ENCODE data around the gene FAM20C.
"Not testable (repeated sequence)": the region's sequence is repeated elsewhere in the genome, so short reads cannot be mapped to it uniquely, and the experiment has no call there.

The FAM20C gene

GRCh38 chr7:230274-230673 is 37.9 kb downstream of the FAM20C start:
- DNase-seq: no peak

- no peak for DNase-seq
Measured at GRCh38 chr7:231030-231857, 38.9 kb downstream of the FAM20C start.

GRCh38 chr7:231858-232246 is 39.5 kb downstream of the FAM20C start:
- no peak for DNase-seq

- DNase-seq: no peak
Measured at GRCh38 chr7:232410-233248, 40.3 kb downstream of the FAM20C start.

- no peak for DNase-seq
Measured at GRCh38 chr7:233249-234035, 41.1 kb downstream of the FAM20C start.

- DNase-seq: no peak
Measured at GRCh38 chr7:234051-234707, 41.8 kb downstream of the FAM20C start.

- DNase-seq: no peak
Measured at GRCh38 chr7:234708-235553, 42.6 kb downstream of the FAM20C start.

- DNase-seq: no peak
Measured at GRCh38 chr7:235576-236395, 43.4 kb downstream of the FAM20C start.

GRCh38 chr7:236967-237366 is 44.6 kb downstream of the FAM20C start:
- DNase-seq: no peak

- DNase-seq: no peak
Measured at GRCh38 chr7:237385-237784, 45.0 kb downstream of the FAM20C start.

- DNase-seq: no peak
Measured at GRCh38 chr7:240146-240676, 47.8 kb downstream of the FAM20C start.

GRCh38 chr7:240887-241421 is 48.6 kb downstream of the FAM20C start:
- DNase-seq: no peak

- DNase-seq: no peak
Measured at GRCh38 chr7:241513-241912, 49.1 kb downstream of the FAM20C start.

GRCh38 chr7:242826-243579 is 50.6 kb downstream of the FAM20C start:
- DNase-seq: not testable (repeated sequence)

GRCh38 chr7:243580-243978 is 51.2 kb downstream of the FAM20C start:
- DNase-seq: not testable (repeated sequence)

- DNase-seq: no peak
Measured at GRCh38 chr7:244974-245373, 52.6 kb downstream of the FAM20C start.

GRCh38 chr7:245574-246295 is 53.4 kb downstream of the FAM20C start:
- DNase-seq: no peak

- DNase-seq: no peak
Measured at GRCh38 chr7:246451-246850, 54.1 kb downstream of the FAM20C start.

- DNase-seq: no peak
Measured at GRCh38 chr7:247181-247580, 54.8 kb downstream of the FAM20C start.

Measured in stimulated activated naive CD4-positive, alpha-beta T cell (primary cell).